ENCODE results near the gene PIGM. TPM values are rescaled to one million over a fixed set of nuclear protein-coding genes. Genes with fewer than 3 reads are reported as not detected.
A peak's percentile ranks its signal among the peaks of the same experiment; 100 is the strongest.

The PIGM gene
- total and polyA plus RNA-seq, 2 experiments from 2014 or later = 5.0 TPM

DNA sequence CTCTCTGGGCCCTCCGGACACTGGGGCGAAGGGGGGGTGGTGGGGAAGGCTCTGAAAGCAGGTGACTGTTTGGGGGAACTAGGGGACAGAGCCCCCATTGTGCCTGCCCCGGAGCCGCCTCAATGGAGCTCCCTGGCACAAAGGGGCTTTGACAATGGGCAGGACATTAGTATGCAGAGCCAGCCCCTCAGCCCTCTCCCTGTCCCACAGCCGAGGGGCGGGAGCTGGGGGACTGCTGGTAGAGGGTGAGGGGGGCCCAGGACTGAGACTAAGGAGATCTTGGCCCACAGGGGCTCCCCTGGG is 30.4 kb upstream of the PIGM start:
- H3K4me3 Mint-ChIP-seq = no peak overlapping the region
- ATAC-seq = peak; percentile 71

DNA sequence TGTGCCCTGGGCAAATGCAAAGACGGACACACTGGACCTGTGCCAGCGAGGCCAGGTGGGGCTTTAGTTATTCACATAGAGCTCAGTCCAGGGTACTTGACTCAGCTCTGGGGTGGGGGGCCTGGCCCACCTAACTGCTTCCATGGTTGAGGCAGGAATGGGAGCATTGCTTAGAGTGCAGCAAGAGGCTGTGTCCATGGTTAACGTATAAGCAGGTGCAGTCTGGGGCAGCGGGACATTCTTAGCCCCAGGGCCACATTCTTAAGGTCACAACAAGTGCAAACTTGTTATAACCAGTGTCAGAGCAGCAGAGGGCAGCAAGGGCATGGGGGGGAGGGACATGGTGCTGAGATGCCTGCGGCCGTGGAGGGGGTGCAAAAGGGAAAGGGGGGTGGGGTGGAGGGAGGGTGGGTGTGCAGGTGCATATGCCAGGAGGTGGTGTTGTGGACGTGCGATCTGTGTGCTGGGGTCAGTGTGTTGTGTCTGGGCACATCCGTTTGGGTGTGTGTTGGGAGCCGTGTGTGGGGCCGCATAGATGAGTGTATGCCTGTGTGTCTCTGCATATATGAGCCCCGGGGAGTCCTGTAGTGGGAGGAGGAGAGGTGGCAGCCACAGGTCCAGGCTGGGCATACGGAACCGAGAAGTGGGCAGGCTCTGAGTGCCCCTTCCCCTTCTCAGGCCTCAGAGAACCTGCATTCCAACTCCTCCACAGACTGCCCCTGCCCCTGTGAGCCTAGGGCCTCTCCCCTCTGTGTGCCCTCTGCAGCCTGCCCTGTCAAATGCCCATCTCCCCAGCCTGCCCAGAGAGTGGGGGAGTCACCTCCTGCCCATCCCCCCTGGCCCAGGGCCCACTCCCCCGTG is 29.8 kb upstream of the PIGM start:
- Mint-ChIP-seq H3K27ac (no peak overlapping the region), H3K27me3 (ENCODE audit: insufficient read depth, low read depth, poor library complexity) (peaks cover 4% of the 10 kb centered on the region), H3K4me3 (no peak overlapping the region), H3K4me1 (peaks cover 17% of the 10 kb centered on the region; the same call in 2 of the 3 replicates), H3K9me3 (no peaks in the 10 kb centered on the region), H3K36me3 (ENCODE audit: low read depth) (no peaks in the 10 kb centered on the region)
- Histone ChIP-seq H3K4me2 (peak overlapping the region; percentile 60; the same call in 1 of the 2 replicates), H3K27me3 (ENCODE audit: insufficient read depth) (no peaks in the 10 kb centered on the region), H3K4me1 (ENCODE audit: insufficient read depth) (peaks cover 12% of the 10 kb centered on the region), H3K9me2 (ENCODE audit: insufficient read depth) (no peaks in the 10 kb centered on the region), H3K4me3 (no peak overlapping the region), H4K20me1 (replicated peaks; ENCODE audit: insufficient read depth) (no peaks in the 10 kb centered on the region), H3K36me3 (ENCODE audit: insufficient read depth) (no peaks in the 10 kb centered on the region), H2AFZ (no peak overlapping the region), H3F3A (replicated peaks; ENCODE audit: low read depth) (no peaks in the 10 kb centered on the region), H3K79me2 (replicated peaks; ENCODE audit: insufficient read depth) (no peaks in the 10 kb centered on the region), H3K27ac (ENCODE audit: low read depth) (no peak overlapping the region)
- TF ChIP-seq EZH2 (IDR thresholded peaks at IDR 0.05; ENCODE audit: low read depth, unreplicated experiment) (no peak), JUNB (IDR thresholded peaks at IDR 0.05; ENCODE audit: unreplicated experiment) (no peak), STAT1 (IDR thresholded peaks at IDR 0.05; ENCODE audit: unreplicated experiment) (no peak), POLR2AphosphoS5 (IDR thresholded peaks at IDR 0.05; ENCODE audit: low read depth) (no peak), CREB1 (CRISPR knock-in tag; IDR thresholded peaks at IDR 0.05; ENCODE audit: low read depth) (no peak), ZNF114 (CRISPR knock-in tag; IDR thresholded peaks at IDR 0.05) (no peak)
- TF ChIP-seq, protein P1, sequence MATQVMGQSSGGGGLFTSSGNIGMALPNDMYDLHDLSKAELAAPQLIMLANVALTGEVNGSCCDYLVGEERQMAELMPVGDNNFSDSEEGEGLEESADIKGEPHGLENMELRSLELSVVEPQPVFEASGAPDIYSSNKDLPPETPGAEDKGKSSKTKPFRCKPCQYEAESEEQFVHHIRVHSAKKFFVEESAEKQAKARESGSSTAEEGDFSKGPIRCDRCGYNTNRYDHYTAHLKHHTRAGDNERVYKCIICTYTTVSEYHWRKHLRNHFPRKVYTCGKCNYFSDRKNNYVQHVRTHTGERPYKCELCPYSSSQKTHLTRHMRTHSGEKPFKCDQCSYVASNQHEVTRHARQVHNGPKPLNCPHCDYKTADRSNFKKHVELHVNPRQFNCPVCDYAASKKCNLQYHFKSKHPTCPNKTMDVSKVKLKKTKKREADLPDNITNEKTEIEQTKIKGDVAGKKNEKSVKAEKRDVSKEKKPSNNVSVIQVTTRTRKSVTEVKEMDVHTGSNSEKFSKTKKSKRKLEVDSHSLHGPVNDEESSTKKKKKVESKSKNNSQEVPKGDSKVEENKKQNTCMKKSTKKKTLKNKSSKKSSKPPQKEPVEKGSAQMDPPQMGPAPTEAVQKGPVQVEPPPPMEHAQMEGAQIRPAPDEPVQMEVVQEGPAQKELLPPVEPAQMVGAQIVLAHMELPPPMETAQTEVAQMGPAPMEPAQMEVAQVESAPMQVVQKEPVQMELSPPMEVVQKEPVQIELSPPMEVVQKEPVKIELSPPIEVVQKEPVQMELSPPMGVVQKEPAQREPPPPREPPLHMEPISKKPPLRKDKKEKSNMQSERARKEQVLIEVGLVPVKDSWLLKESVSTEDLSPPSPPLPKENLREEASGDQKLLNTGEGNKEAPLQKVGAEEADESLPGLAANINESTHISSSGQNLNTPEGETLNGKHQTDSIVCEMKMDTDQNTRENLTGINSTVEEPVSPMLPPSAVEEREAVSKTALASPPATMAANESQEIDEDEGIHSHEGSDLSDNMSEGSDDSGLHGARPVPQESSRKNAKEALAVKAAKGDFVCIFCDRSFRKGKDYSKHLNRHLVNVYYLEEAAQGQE (IDR thresholded peaks at IDR 0.05; ENCODE audit: unreplicated experiment) = no peak
- TF ChIP-seq, protein P2, sequence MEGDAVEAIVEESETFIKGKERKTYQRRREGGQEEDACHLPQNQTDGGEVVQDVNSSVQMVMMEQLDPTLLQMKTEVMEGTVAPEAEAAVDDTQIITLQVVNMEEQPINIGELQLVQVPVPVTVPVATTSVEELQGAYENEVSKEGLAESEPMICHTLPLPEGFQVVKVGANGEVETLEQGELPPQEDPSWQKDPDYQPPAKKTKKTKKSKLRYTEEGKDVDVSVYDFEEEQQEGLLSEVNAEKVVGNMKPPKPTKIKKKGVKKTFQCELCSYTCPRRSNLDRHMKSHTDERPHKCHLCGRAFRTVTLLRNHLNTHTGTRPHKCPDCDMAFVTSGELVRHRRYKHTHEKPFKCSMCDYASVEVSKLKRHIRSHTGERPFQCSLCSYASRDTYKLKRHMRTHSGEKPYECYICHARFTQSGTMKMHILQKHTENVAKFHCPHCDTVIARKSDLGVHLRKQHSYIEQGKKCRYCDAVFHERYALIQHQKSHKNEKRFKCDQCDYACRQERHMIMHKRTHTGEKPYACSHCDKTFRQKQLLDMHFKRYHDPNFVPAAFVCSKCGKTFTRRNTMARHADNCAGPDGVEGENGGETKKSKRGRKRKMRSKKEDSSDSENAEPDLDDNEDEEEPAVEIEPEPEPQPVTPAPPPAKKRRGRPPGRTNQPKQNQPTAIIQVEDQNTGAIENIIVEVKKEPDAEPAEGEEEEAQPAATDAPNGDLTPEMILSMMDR (conservative IDR thresholded peaks at IDR 0.05; ENCODE audit: low read depth in 2 of 2) = peak in 1 of 2 experiments; percentile 66; a peak in 2 of 4 replicates
- ATAC-seq (peak; percentile 73), DNase-seq (ENCODE audit: low spot score) (peak; percentile 77)

More for the DNA sequence above, 30.4 kb upstream of the PIGM start:
- Mint-ChIP-seq H3K27ac (no peak overlapping the region), H3K27me3 (ENCODE audit: insufficient read depth, low read depth, poor library complexity) (peaks cover 4% of the 10 kb centered on the region), H3K9me3 (no peaks in the 10 kb centered on the region; the same call in 2 of the 3 replicates), H3K4me1 (peaks cover 21% of the 10 kb centered on the region; the same call in 2 of the 3 replicates), H3K36me3 (ENCODE audit: low read depth) (no peaks in the 10 kb centered on the region)
- Histone ChIP-seq H3K4me3 (no peak overlapping the region), H3K79me2 (replicated peaks; ENCODE audit: insufficient read depth) (no peaks in the 10 kb centered on the region), H3K4me1 (ENCODE audit: insufficient read depth) (peaks cover 18% of the 10 kb centered on the region), H4K20me1 (replicated peaks; ENCODE audit: insufficient read depth) (no peaks in the 10 kb centered on the region), H3K4me2 (peak overlapping the region; percentile 60; the same call in 1 of the 2 replicates), H3K27me3 (ENCODE audit: insufficient read depth) (no peaks in the 10 kb centered on the region), H3K9me2 (ENCODE audit: insufficient read depth) (no peaks in the 10 kb centered on the region), H3K27ac (ENCODE audit: low read depth) (no peak overlapping the region), H3F3A (replicated peaks; ENCODE audit: low read depth) (no peaks in the 10 kb centered on the region), H2AFZ (peak overlapping the region; percentile 72), H3K36me3 (ENCODE audit: insufficient read depth) (no peaks in the 10 kb centered on the region)
- no peak for DNase-seq (ENCODE audit: low spot score)
- TF ChIP-seq CREB1 (CRISPR knock-in tag; IDR thresholded peaks at IDR 0.05; ENCODE audit: low read depth) = no peak

Measured in GM23338 (cell line).